NCI-H2196 treated with DMSO at 0.1 percent for 48 hours (cell line): ENCODE measurements around the gene CSNK2A1.
"Not testable (repeated sequence)": the region's sequence is repeated elsewhere in the genome, so short reads cannot be mapped to it uniquely, and the experiment has no call there.

Source experiments
- DNase-seq: peaks from one replicate; lab custom pipeline; 2025; ENCODE audit not compliant: unreplicated experiment; lab: John Stamatoyannopoulos, UW

Gene CSNK2A1

DNA sequence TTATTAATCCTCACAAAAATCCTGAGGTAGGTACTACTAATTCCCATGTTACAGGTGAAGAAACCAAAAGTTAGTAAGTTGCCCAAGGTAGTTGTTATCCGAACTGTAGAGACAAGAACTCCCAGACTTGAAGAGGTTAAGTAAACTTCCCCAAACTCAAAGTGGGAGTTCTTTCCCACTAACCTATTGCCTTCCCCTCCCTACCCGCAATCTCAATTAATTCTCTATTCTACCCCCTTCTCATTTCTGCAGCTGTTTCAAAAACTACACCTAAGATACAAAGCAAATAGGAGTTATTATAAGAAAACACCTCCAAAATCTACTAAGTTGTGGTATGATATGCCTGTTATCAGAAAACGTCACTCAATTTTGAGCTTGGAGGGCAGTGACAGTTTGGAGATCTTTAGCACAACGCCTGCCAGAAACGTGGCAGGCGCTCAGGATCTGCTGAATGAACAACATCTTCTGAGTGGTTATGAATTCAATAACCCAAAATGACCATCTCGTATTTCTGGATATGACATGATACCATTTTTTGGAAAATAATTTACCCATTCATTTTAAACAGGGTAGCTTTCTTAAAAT is 7.1 kb downstream of the CSNK2A1 start:
- DNase-seq, result no peak

DNA sequence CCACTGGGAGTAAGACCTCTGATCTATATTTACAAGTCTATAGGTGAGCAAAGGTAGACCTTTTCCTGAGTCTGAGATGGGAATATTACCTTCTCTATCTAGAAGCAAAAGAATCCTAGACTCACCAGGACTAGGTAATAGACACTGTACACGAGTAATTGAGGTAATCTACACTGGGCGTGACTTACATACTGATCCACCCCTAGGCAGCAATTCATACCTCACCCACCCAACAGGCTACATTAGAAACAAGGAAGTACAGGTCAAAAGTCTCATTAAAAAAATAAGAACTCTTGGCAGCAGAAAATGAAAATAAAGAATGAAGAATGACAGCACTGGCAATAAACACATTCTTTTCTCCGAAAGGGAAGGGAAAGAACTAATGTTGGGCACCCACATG is 7.6 kb downstream of the CSNK2A1 start:
- DNase-seq, result no peak

DNA sequence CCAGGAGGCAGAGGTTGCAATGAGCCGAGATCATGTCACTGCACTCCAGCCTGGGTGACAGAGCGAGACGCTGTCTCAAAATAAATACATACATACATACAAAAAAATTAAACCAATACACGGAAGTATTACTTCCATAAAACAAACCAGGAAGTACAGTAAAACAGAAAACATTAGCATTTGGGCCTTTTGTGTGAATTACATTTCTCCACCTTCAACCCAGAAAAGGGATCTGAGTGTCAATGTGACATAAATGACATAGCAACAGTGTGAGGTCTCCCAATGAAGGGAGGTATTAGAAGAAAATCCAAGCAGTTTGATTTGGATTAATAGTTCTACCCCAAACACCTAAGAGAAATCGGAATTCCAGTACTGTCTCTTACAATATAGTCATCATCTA is 10.1 kb downstream of the CSNK2A1 start:
- no peak for DNase-seq

DNA sequence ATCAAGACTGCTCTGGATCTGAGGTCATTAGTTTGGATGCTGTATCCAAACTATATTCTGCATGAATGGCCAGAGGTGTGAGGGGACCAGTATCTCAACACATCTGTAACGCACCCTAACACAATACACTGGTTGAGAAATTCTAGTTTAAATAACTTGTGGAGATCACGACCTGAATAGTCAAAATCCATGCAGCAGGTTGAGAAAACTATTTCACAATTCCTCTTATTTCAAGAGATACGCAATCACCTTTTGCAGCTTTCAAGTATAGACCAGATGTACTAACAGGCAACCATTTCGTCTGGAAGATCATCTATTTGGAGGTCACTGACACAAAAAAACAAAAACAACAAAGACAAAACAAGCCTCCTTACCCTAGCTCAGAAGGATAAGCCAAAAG is 11.1 kb downstream of the CSNK2A1 start:
- no peak for DNase-seq

DNA sequence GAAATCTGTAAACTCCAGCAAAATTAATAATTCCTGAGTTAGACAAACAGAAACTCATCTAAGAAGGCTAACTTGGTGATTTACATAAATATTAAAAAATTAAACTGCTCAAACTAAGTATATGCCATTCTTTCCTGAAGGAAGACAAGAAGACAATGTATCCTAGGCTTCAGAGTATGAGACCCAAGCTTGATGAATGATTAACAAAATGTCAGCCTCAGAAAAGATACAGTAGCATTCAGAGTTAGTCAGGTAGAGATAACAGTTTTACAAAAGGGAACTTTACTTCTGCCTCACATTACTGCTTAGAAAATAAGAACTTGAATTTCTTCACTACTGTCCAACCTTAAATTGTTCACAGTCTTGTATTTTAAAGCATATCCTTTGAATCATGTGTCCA is 12.0 kb downstream of the CSNK2A1 start:
- no peak for DNase-seq

DNA sequence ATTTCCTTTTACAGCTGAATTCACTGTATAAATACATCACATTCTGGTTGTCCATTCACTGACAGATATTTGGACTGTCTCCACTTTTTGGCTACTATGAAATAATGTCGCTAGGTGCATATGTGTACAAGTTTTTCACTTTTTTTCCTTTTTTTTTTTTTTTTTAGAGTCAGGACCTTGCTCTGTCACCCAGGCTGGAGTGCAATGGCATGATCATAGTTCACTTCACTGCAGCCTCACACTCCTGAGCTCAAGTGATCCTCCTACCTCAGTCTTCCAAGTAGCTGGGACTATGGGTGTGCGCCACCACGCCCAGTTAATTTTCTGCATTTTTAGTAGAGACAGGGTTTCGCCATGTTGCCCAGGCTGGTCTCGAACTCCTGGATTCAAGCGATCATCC is 13.3 kb downstream of the CSNK2A1 start:
- DNase-seq, result no peak

DNA sequence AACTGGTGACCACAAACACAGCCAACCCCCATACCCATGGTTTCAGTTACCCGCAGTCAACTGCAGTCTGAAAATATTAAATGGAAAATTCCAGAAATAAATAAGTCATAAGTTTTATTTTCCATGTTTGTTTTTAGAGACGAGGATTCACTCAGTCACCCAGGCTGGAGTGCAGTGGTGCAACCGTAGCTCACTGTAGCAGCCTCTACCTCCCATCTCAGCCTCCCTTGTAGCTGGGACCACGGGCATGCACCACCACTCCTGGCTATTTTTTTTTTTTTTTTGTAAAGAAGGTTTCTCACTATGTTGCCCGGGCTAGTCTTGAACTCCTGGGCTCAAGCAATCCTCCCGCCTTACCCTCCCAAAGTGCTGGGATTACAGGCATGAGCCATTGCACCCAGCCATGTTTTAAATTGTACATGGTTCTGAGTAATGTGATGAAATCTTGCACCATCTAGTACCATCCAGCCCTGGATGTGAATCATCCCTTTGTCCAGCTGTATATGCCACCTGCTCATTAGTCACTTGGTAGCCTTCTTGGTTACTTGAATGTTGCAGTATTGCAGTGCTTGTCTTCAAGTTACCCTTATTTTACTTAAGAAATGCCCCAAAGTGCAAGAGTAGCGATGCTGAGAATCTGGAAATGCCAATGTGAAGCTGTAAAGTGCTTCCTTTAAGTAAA is 14.5 kb downstream of the CSNK2A1 start:
- no peak for DNase-seq

DNA sequence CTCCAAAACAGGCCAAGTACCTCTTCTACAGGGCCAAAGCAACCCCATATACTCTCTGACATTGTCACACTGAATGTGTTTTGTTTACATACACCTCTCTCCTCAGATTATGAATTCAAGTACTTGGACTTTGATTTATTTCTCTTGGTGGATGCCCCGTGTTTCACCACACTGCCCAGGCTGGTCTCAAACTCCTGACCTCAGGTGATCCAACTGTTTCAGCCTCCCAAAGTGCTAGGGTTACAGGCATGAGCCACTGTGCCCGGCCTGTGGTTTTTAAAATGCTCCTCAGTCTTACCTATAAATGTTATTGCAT is 16.1 kb downstream of the CSNK2A1 start:
- no peak for DNase-seq

DNA sequence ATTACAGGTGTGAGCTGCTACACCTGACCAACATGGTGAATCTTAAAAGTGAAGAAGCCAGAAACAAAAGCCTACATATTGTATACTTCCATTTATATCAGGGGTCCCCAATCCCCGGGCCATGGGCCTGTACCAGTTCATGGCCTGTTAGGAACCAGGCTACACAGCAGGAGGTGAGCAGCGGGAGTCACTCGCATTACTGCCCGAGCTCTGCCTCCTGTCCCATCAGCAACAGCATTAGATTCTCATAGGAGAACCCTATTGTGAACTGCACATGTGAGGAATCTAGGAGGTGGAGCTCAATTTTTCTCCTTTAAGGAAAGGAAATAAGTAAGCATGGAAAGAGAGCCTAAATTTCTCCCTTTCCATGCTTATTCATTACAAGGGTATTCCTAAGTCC is 21.7 kb downstream of the CSNK2A1 start:
- no peak for DNase-seq

DNA sequence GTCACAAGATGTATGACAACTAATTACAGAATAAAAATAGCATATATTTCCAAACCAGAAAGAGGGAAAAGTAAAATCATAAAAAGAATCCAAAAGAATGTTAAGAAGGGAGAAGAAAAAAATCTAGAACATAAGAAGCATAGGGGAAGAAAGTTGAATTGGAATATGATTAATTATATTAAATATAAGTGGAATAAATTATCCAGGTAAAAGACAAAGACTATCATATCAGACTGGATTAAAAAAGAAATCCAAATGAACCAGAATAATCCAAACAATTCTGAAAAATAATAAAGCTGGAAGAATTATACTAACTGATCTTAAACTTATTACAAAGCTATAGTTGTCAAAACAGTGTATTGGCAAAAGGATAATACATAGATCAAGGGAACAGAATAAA is 23.6 kb downstream of the CSNK2A1 start:
- DNase-seq, result no peak

DNA sequence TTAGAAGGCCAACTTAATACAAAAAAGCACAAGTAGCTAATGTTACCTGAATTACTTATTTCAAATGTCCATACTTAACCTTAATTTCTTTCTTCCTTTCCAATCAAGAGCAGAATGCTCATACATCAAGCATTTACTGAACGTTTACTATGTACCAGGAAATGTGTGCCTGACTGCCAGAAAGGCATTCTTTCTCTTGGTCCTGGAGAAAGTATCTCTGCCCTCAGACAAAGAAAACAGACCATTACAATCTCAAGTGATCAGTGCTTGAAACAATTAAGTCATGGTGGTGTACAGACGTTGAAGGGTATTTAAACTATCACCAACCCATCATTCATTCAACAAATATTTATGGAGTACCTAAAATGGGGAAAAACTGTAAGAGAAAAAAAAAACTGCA is 26.4 kb downstream of the CSNK2A1 start:
- DNase-seq, result no peak

DNA sequence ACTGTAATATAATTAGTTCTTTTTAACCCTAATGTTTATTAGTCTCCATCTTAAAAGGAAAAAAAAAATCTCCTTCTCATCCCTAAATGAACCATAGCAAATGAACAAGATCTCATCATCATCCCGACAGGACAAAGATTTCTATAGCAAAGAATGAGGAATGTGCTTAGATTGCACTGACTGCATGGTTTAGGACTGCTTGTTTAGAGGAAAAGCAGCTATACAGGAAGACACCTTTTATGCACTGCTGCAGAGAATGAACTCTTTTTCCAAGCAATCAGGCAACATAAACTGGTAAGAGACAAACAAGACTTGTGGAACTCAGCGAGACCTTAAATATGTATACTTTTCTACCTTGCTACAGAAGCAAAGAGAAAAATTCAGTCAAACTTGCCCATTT is 26.8 kb downstream of the CSNK2A1 start:
- no peak for DNase-seq

DNA sequence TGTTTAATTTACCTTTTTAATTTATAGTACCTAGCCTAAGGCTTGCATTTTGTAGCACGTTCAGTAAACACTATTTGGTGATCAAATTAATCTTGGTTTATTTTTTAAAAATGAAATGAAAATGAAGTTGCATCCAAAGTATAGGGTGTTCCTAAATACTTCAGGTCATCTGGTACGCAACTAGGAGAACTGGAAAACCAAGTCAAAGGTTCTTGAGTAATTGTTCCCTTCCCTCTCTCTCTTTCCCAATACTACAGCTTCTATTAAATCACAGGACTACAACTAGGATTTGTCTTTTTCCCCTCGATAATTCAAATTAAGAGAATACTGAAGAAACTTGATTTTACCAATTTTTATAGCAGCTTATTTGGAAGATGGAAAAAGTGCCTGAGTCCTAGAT is 27.9 kb downstream of the CSNK2A1 start:
- no peak for DNase-seq

DNA sequence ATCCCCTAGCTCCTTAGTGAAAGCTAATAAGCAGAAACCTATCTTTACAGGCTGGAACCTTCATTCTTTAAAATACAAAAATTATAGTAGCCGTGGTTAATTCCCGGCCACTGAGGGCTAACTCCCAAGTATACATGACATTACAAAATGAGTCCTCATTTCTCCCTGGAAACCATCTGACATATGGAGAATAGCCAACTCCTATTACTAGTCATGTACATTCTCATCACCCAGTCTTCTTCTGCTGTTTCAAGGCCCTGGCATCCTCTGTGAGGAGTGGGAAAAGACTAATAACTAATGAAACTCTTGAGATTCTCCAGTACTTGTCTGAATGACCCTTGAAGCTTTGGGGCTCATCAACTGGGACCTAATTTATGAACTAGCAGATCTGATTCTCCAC is 30.2 kb downstream of the CSNK2A1 start:
- DNase-seq, result no peak

DNA sequence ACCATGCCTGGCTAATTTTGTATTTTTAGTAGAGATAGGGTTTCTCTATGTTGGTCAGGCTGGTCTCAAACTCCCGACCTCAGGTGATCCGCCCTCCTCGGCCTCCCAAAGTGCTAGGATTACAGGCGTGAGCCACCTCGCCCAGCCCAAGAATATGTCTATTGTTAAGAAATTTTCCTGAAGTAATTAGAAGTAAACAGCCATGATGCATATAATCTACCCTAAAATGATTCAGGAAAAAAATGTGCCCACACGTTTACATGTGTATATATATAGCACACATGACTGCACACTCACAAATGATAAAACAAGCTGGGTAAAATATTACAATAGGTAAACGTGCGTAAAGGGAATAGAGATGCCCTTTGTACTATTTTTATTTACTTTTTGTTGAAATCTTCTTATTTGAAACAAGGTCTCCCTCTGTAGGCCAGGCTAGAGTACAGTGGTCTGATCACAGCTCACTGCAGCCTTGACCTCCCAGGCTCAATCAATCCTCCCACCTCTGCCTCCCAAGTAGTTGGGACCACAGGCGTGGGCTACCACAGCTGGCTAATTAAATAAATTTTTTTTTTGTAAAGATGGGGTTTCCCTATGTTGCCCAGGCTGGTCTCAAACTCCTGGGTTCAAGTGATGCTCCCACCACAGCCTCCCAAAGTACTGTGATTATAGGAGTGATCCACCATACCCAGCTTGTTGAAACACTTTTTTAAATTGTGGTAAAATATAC is 33.1 kb downstream of the CSNK2A1 start:
- DNase-seq, result not testable (repeated sequence)

DNA sequence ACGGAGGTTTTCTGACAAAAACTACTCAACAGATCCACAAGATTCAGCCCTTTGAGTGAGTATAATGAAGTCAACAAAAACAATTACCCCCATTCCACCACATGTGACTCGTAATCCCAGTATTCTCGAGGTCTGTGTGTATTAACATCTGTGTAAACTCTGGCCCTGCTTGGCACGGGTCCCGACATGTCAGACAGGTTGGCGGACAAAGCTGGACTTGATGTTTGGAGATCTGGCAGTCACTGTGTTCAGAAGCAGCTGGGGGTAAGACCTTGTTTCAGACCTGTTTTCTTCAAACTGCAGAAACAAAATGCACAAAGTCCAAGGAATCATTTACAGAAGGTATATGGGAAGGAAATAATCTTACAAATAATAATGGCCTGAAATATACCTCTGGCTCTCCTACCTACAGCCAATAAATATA is 35.2 kb downstream of the CSNK2A1 start:
- DNase-seq, result not testable (repeated sequence)

DNA sequence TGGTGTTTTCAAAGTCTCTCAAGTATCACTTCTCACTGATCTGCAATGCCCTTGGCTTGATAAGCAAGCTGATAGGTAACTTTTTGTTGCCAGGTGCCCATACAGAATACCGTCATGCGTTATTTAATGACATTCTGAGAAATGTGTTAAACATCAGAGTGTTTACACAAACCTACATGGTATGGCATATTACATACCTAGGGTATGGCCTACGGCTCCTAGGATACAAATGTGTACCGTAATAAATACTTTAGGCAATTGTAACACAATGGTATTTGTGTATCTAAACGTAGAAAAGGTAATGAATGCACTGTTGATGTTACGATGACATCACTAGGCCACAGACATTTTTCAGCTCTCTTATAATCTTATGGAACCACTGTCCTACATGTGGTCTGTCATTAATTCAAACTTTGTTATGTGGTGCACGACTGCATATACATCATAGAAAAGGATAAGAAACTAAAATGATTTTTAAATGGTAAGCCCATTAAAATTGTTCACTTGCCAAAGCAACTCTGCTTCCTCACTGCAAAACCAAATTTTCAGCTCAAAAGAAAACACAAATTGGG is 35.7 kb downstream of the CSNK2A1 start:
- no peak for DNase-seq

DNA sequence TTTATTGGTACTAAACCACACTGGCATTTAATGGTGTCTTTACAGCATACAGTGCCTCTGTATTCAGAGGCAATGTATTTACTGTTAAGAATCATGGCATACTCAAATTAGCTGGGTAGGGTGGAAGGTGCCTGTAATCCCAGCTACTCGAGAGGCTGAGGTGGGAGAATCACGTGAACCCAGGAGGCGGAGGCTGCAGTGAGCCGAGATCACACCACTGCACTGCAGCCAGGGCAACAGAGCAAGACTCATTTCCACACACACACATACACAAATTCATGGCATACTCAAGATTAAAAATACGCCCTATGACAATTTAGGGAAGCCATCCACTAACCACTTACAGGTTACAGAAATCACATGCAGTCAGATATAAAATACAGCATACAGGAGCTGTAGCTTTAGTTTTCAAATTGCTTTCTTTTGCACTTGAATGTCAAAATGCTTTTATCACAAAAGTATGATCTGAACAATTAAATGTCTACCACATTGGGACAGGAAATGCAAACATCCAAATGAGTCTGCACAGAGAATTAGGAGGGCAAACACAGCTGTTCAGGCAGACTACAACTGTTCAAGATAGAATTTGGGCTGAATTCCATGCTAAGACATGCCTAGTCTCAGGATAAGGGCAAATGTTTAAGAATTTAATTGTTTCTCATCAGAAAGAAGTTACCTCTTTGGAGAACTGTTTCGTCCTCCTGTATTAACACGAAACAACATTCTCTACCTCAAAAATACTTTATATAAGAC is 36.4 kb downstream of the CSNK2A1 start:
- no peak for DNase-seq

DNA sequence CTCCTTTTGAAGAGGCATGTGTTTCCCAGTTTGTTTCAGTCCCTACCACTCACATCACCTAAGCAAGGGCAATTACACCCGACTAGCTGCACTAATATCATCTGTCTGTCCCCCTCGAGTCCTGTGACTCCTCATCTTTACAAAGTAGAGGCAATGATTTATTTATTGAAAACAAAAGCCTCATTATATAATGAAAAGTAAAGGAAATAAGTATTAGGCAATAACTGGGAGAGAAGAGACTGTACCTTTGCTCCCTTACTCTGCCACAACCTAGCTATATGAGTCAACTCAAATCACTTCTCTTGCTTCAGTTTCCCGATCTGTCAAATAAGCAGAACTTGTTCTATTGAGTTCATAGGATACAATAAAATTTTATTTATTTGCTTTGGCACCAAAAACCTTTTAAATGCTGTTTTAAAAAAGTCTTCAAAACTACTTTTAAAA is 38.9 kb downstream of the CSNK2A1 start:
- DNase-seq, result no peak

DNA sequence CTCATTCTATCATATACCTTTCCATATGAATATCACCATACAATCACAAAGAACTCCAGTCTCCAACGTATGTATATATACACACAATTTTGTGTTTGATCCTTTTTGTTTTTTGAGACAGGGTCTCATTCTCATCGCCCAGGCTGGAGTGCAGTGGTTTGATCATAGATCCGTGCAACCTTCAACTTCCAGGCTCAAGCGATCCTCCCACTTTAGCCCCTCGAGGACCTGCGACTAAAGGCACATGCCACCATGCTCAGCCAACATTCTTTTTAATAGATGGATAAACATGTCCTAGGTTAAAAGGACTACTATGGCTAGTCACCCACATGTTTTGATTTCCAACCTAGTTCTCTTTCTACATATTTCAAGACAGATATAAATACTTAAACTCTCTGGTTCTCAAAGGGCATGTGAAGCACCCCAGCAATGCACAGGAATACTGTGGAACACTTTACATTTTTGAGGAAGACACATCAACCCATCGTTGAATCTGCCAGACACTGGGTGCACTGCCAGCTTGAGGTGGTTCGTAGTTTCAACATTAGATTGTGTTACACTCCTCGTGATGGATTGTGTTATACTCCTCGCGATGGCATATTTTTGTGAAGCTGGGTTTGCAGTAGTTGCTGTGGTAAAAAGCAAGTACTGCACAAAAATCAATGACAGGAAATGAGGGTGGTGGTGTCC is 40.4 kb downstream of the CSNK2A1 start:
- no peak for DNase-seq

DNA sequence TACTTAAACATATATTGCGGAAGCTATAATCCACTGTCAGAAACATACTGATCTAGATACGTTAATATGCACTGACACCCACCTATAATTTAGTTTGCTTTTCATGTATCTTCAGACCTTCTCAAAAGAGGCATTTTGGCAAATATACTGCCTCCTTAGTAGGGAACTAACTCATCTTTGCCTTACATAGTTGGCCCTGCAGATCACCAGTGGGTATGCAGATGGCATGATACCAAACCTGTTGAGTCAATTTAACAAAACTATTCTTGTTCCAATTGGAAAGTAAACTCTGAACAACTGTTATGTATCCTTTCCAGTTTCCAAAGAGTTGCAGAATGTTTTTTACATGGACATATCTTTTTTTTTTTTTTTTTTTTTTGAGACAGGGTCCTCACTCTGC is 45.6 kb downstream of the CSNK2A1 start:
- no peak for DNase-seq
